ENCODE measurements around the gene MS4A6E. TPM values are rescaled to one million over a fixed set of nuclear protein-coding genes. Genes with fewer than 3 reads are reported as not detected.

MS4A6E gene
- total RNA-seq, 1 donor = not detected

- H3K4me3 ChIP-seq (ENCODE audit: low read length) = no peak overlapping the region
These were observed 11.2 kb upstream of the MS4A6E start for GRCh38 chr11:60315871-60316270.

GRCh38 chr11:60316317-60316716, 10.7 kb upstream of the MS4A6E start:
- no peak overlapping the region for H3K4me3 ChIP-seq (ENCODE audit: low read length)

More at GRCh38 chr11:60315871-60316270, 11.2 kb upstream of the MS4A6E start:
- peaks cover 7% of the 10 kb centered on the region for H3K27me3 ChIP-seq (ENCODE audit: insufficient read depth, low read length)
- H3K4me1 ChIP-seq (ENCODE audit: insufficient read depth, low read length) = no peaks in the 10 kb centered on the region
- peaks cover 11% of the 10 kb centered on the region for H3K9me3 ChIP-seq (ENCODE audit: low read depth, low read length)

GRCh38 chr11:60318726-60319125, 8.3 kb upstream of the MS4A6E start:
- H3K4me1 ChIP-seq (ENCODE audit: insufficient read depth, low read length) = no peaks in the 10 kb centered on the region
- peaks cover 11% of the 10 kb centered on the region for H3K9me3 ChIP-seq (ENCODE audit: low read depth, low read length)
- H3K4me3 ChIP-seq (ENCODE audit: low read length) = no peak overlapping the region
- H3K27me3 ChIP-seq (ENCODE audit: insufficient read depth, low read length) = peaks cover 4% of the 10 kb centered on the region

More at GRCh38 chr11:60316317-60316716, 10.7 kb upstream of the MS4A6E start:
- Histone ChIP-seq H3K4me1 (ENCODE audit: insufficient read depth, low read length) (no peaks in the 10 kb centered on the region), H3K27me3 (ENCODE audit: insufficient read depth, low read length) (peaks cover 7% of the 10 kb centered on the region), H3K9me3 (ENCODE audit: low read depth, low read length) (peaks cover 11% of the 10 kb centered on the region)

- Histone ChIP-seq H3K9me3 (ENCODE audit: low read depth, low read length) (peaks cover 11% of the 10 kb centered on the region), H3K27me3 (ENCODE audit: insufficient read depth, low read length) (peaks cover under 1% of the 10 kb centered on the region), H3K4me1 (ENCODE audit: insufficient read depth, low read length) (no peaks in the 10 kb centered on the region), H3K4me3 (ENCODE audit: low read length) (no peak overlapping the region)
These were observed 6.0 kb upstream of the MS4A6E start for GRCh38 chr11:60321051-60321450.

GRCh38 chr11:60328460-60328859, 1.4 kb downstream of the MS4A6E start:
- Histone ChIP-seq H3K27me3 (ENCODE audit: insufficient read depth, low read length) (no peaks in the 10 kb centered on the region), H3K4me1 (ENCODE audit: insufficient read depth, low read length) (peaks cover 3% of the 10 kb centered on the region), H3K9me3 (ENCODE audit: low read depth, low read length) (no peaks in the 10 kb centered on the region), H3K4me3 (ENCODE audit: low read length) (no peak overlapping the region)

GRCh38 chr11:60332846-60333245, 5.8 kb downstream of the MS4A6E start:
- Histone ChIP-seq H3K4me3 (ENCODE audit: low read length) (no peak overlapping the region), H3K27me3 (ENCODE audit: insufficient read depth, low read length) (no peaks in the 10 kb centered on the region), H3K4me1 (ENCODE audit: insufficient read depth, low read length) (peaks cover 22% of the 10 kb centered on the region), H3K9me3 (ENCODE audit: low read depth, low read length) (no peaks in the 10 kb centered on the region)

GRCh38 chr11:60334005-60334620, 7.1 kb downstream of the MS4A6E start:
- Histone ChIP-seq H3K9me3 (ENCODE audit: low read depth, low read length) (no peaks in the 10 kb centered on the region), H3K4me1 (ENCODE audit: insufficient read depth, low read length) (peaks cover 22% of the 10 kb centered on the region), H3K4me3 (ENCODE audit: low read length) (no peak overlapping the region), H3K27me3 (ENCODE audit: insufficient read depth, low read length) (no peaks in the 10 kb centered on the region)

GRCh38 chr11:60336767-60337391, 9.8 kb downstream of the MS4A6E start:
- Histone ChIP-seq H3K9me3 (ENCODE audit: low read depth, low read length) (no peaks in the 10 kb centered on the region), H3K4me1 (ENCODE audit: insufficient read depth, low read length) (peaks cover 22% of the 10 kb centered on the region), H3K4me3 (ENCODE audit: low read length) (no peak overlapping the region), H3K27me3 (ENCODE audit: insufficient read depth, low read length) (no peaks in the 10 kb centered on the region)

- H3K4me1 ChIP-seq (ENCODE audit: insufficient read depth, low read length) = peaks cover 22% of the 10 kb centered on the region
- no peaks in the 10 kb centered on the region for H3K9me3 ChIP-seq (ENCODE audit: low read depth, low read length)
- no peaks in the 10 kb centered on the region for H3K27me3 ChIP-seq (ENCODE audit: insufficient read depth, low read length)
- no peak overlapping the region for H3K4me3 ChIP-seq (ENCODE audit: low read length)
These were observed 11.0 kb downstream of the MS4A6E start for GRCh38 chr11:60338053-60338452.

GRCh38 chr11:60339356-60339755, 12.3 kb downstream of the MS4A6E start:
- Histone ChIP-seq H3K4me3 (ENCODE audit: low read length) (no peak overlapping the region), H3K9me3 (ENCODE audit: low read depth, low read length) (no peaks in the 10 kb centered on the region), H3K4me1 (ENCODE audit: insufficient read depth, low read length) (peaks cover 11% of the 10 kb centered on the region), H3K27me3 (ENCODE audit: insufficient read depth, low read length) (no peaks in the 10 kb centered on the region)

- Histone ChIP-seq H3K4me3 (ENCODE audit: low read length) (no peak overlapping the region), H3K27me3 (ENCODE audit: insufficient read depth, low read length) (no peaks in the 10 kb centered on the region), H3K9me3 (ENCODE audit: low read depth, low read length) (no peaks in the 10 kb centered on the region), H3K4me1 (ENCODE audit: insufficient read depth, low read length) (peaks cover 7% of the 10 kb centered on the region)
These were observed 16.1 kb downstream of the MS4A6E start for GRCh38 chr11:60343094-60343704.

GRCh38 chr11:60344146-60344545, 17.1 kb downstream of the MS4A6E start:
- Histone ChIP-seq H3K4me3 (ENCODE audit: low read length) (no peak overlapping the region), H3K27me3 (ENCODE audit: insufficient read depth, low read length) (no peaks in the 10 kb centered on the region)

GRCh38 chr11:60345489-60345888, 18.4 kb downstream of the MS4A6E start:
- H3K4me3 ChIP-seq (ENCODE audit: low read length) = no peak overlapping the region
- H3K27me3 ChIP-seq (ENCODE audit: insufficient read depth, low read length) = no peaks in the 10 kb centered on the region
- peaks cover 15% of the 10 kb centered on the region for H3K4me1 ChIP-seq (ENCODE audit: insufficient read depth, low read length)
- H3K9me3 ChIP-seq (ENCODE audit: low read depth, low read length) = no peaks in the 10 kb centered on the region

More at GRCh38 chr11:60344146-60344545, 17.1 kb downstream of the MS4A6E start:
- H3K4me1 ChIP-seq (ENCODE audit: insufficient read depth, low read length) = peaks cover 7% of the 10 kb centered on the region
- H3K9me3 ChIP-seq (ENCODE audit: low read depth, low read length) = no peaks in the 10 kb centered on the region

- H3K27me3 ChIP-seq (ENCODE audit: insufficient read depth, low read length) = no peaks in the 10 kb centered on the region
- H3K4me1 ChIP-seq (ENCODE audit: insufficient read depth, low read length) = peaks cover 15% of the 10 kb centered on the region
- H3K4me3 ChIP-seq (ENCODE audit: low read length) = no peak overlapping the region
These were observed 20.2 kb downstream of the MS4A6E start for GRCh38 chr11:60347084-60347797.

GRCh38 chr11:60348116-60348515, 21.1 kb downstream of the MS4A6E start:
- Histone ChIP-seq H3K27me3 (ENCODE audit: insufficient read depth, low read length) (no peaks in the 10 kb centered on the region), H3K9me3 (ENCODE audit: low read depth, low read length) (no peaks in the 10 kb centered on the region), H3K4me1 (ENCODE audit: insufficient read depth, low read length) (peaks cover 15% of the 10 kb centered on the region), H3K4me3 (ENCODE audit: low read length) (no peak overlapping the region)

More at GRCh38 chr11:60347084-60347797, 20.2 kb downstream of the MS4A6E start:
- H3K9me3 ChIP-seq (ENCODE audit: low read depth, low read length) = no peaks in the 10 kb centered on the region
